OCI-M1 (cell line): ENCODE measurements around the gene EXOSC5.

Experiments
- DNase-seq: peaks from one replicate; lab custom pipeline; 2025; lab: John Stamatoyannopoulos, UW

The EXOSC5 gene

GRCh38 chr19:41341669-41342490 lies 55.3 kb downstream of the EXOSC5 start:
- DNase-seq, result no peak

GRCh38 chr19:41339936-41340335 lies 57.2 kb downstream of the EXOSC5 start:
- no peak for DNase-seq
